ENCODE measurements around the gene MAGI3. TPM values are rescaled to one million over a fixed set of nuclear protein-coding genes. Genes with fewer than 3 reads are reported as not detected.

MAGI3 gene
- total and polyA plus RNA-seq, 7 donors: 0.76 to 7.1 (median 2.9) TPM

DNA sequence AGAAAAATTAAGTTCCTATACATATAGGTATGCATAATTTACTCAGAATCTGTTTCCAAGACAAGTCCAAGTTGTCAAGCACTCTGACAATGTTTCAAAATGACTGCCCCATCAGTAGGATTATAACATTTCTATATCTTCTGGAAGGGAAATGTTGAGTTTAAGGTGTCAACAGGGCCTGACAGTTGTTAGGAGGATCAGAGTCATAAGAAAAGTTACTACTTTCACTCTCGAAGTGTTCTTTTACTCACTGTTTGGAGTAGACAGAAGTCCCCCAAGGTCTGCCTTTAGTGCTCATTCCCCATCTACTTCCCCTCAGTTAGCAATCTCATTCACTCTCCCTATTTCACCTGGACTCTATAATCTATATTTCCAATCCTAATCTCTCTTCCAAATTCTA lies 20.6 kb upstream of the MAGI3 start:
- TF ChIP-seq, protein P1, sequence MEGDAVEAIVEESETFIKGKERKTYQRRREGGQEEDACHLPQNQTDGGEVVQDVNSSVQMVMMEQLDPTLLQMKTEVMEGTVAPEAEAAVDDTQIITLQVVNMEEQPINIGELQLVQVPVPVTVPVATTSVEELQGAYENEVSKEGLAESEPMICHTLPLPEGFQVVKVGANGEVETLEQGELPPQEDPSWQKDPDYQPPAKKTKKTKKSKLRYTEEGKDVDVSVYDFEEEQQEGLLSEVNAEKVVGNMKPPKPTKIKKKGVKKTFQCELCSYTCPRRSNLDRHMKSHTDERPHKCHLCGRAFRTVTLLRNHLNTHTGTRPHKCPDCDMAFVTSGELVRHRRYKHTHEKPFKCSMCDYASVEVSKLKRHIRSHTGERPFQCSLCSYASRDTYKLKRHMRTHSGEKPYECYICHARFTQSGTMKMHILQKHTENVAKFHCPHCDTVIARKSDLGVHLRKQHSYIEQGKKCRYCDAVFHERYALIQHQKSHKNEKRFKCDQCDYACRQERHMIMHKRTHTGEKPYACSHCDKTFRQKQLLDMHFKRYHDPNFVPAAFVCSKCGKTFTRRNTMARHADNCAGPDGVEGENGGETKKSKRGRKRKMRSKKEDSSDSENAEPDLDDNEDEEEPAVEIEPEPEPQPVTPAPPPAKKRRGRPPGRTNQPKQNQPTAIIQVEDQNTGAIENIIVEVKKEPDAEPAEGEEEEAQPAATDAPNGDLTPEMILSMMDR (IDR thresholded peaks at IDR 0.05): no peak
- ATAC-seq: no peak
- intact Hi-C loops (cut with DNase I): no loop called here

DNA sequence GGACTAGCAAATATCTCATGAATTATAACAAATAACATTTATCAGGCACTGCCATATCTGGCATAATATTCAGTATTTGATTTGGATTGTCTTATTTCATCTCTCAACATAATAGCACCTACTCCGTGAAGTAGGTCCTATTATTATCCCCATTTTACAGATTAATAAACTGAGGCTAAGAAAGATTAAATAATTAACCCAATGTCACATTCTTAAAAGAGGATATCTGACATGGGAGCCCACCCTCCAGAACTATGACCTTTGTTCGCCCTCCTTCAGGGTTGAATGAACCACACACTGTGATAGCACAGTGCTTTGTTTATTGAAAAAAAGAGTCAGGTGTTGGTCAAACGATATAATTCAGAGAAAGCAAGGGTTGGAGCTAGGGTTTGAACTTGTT lies 19.4 kb upstream of the MAGI3 start:
- Histone ChIP-seq H3K4me1 (no peaks in the 10 kb centered on the region), H3K36me3 (ENCODE audit: insufficient read depth in 1 of 2, low read depth in 1 of 2) (no peaks in the 10 kb centered on the region), H3K4me3 (no peak overlapping the region), H3K27me3 (ENCODE audit: insufficient read depth in 3 of 3, low read length in 2 of 3) (no peaks in the 10 kb centered on the region), H3K9me3 (no peaks in the 10 kb centered on the region), H3K27ac (no peak overlapping the region)
- ATAC-seq (no peak), DNase-seq (no peak)
- TF ChIP-seq, protein P1 (IDR thresholded peaks at IDR 0.05): no peak
- WGBS, 3 donors: 86 to 92% (median 89%) methylated on average over 3 of the region's 3 CpGs
- intact Hi-C loops (cut with DNase I): no loop called here

More for the DNA sequence above, 20.6 kb upstream of the MAGI3 start:
- H3K36me3 ChIP-seq (ENCODE audit: insufficient read depth in 1 of 2, low read depth in 1 of 2): no peaks in the 10 kb centered on the region
- DNase-seq: no peak
- 71 to 78% (median 73%) methylated on average over 1 of the region's 1 CpG for WGBS, 3 donors
- H3K27ac ChIP-seq: no peak overlapping the region
- H3K27me3 ChIP-seq (ENCODE audit: insufficient read depth in 3 of 3, low read length in 2 of 3): no peaks in the 10 kb centered on the region
- no peak overlapping the region for H3K4me3 ChIP-seq
- H3K4me1 ChIP-seq: no peaks in the 10 kb centered on the region
- H3K9me3 ChIP-seq: no peaks in the 10 kb centered on the region

DNA sequence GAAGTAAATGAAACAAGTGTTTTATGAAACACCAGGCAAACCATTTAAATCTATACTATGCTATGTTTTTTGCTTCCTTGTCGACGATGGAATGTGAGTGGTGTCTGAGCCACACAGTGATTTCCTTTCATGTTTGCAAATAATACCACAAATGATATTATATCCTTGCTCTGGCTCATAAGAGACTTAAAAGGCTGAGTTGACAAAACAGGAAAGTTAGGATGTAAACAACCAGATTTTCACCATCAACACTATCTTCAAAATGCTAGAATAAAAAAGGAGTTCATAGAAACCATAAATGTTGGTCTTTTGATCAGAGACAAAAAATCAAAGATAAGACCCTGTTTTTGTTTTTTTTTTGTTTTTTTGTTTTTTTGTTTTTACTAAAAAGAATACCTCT lies 17.8 kb upstream of the MAGI3 start:
- Histone ChIP-seq H3K4me3 (no peak overlapping the region), H3K36me3 (ENCODE audit: insufficient read depth in 1 of 2, low read depth in 1 of 2) (no peaks in the 10 kb centered on the region), H3K4me1 (no peaks in the 10 kb centered on the region), H3K9me3 (no peaks in the 10 kb centered on the region), H3K27me3 (ENCODE audit: insufficient read depth in 3 of 3, low read length in 2 of 3) (no peaks in the 10 kb centered on the region), H3K27ac (no peak overlapping the region)
- ATAC-seq (no peak), DNase-seq (no peak)
- TF ChIP-seq, protein P1 (IDR thresholded peaks at IDR 0.05): no peak
- intact Hi-C loops (cut with DNase I): no loop called here
- WGBS, 3 donors: 41 to 59% (median 59%) methylated on average over 2 of the region's 2 CpGs

DNA sequence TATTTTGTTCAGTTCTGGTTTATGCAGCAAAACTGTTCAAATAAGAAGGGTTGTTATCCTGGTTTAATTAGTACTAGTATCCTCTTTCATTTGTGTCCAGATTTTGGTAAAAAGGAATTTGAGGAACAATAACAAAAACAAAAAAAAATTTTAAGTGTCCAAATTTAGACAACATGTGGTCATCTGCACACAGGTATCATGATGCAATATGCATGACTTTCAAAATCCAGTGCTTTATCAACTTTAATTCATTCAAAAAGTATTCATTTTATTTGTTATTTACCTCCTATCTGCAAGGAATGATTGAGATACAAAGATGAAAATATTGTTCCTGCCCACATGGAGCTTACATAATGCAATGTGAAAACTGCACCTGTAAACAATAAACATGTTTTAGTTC lies 16.7 kb upstream of the MAGI3 start:
- no peak for ATAC-seq
- intact Hi-C loops (cut with DNase I): no loop called here
- H3K9me3 ChIP-seq: no peaks in the 10 kb centered on the region
- no peaks in the 10 kb centered on the region for H3K4me1 ChIP-seq
- TF ChIP-seq, protein P1 (IDR thresholded peaks at IDR 0.05): no peak
- no peak for DNase-seq
- no peaks in the 10 kb centered on the region for H3K27me3 ChIP-seq (ENCODE audit: insufficient read depth in 3 of 3, low read length in 2 of 3)
- H3K4me3 ChIP-seq: no peak overlapping the region
- H3K27ac ChIP-seq: no peak overlapping the region
- no peaks in the 10 kb centered on the region for H3K36me3 ChIP-seq (ENCODE audit: insufficient read depth in 1 of 2, low read depth in 1 of 2)

DNA sequence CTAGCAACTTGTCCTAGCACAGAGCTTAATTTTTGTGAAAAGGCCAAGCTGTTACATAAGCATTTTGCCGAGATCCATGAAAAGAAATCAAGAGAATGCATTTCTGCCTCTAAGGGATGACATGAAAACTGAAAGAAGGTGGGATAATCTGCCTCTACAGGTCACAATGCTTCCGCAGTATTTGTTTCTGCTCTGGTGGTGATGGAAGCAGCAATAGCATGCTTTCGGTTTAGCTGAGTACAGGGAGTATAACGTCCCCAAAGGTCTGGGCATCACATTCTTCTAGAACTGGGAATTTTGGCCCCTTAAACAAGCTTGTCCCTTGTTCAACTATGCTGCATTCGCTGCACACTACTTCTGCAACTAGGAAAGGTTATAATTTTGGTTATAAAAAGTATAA lies 14.4 kb upstream of the MAGI3 start:
- intact Hi-C loops (cut with DNase I): no loop called here
- peak overlapping the region; percentile 9 for H3K4me3 ChIP-seq
- no peaks in the 10 kb centered on the region for H3K9me3 ChIP-seq
- ATAC-seq: no peak
- no peaks in the 10 kb centered on the region for H3K27me3 ChIP-seq (ENCODE audit: insufficient read depth in 3 of 3, low read length in 2 of 3)
- H3K36me3 ChIP-seq (ENCODE audit: insufficient read depth in 1 of 2, low read depth in 1 of 2): no peaks in the 10 kb centered on the region
- no peak for DNase-seq
- H3K27ac ChIP-seq: no peak overlapping the region
- TF ChIP-seq, protein P1 (IDR thresholded peaks at IDR 0.05): no peak
- 41 to 51% (median 42%) methylated on average over 5 of the region's 5 CpGs for WGBS, 3 donors
- no peaks in the 10 kb centered on the region for H3K4me1 ChIP-seq
